HCT116 (cell line): ENCODE data around the gene TRDMT1. TPM values are rescaled to one million over a fixed set of nuclear protein-coding genes. Genes with fewer than 3 reads are reported as not detected.
A peak's percentile ranks its signal among the peaks of the same experiment; 100 is the strongest.

ENCODE experiments used
- ATAC-seq: fragments of 200-7000 bp; cut with Tn5 transposase; 2 replicates; pipeline ENCODE4 v1.9.1; 2020; ENCODE audit warnings: mild to moderate bottlenecking, moderate library complexity
- BruUV-seq: library from RNA; stranded (reverse); fragments of 400-500 nt; replicated peaks from 2 replicates; lab custom pipeline; 2021; lab: Mats Ljungman, UMichigan
- CTCF ChIA-PET: fragments of 300-600 bp; sonication (Branson Sonifier 250); formaldehyde crosslinking; loops from one replicate; lab custom pipeline; 2021; ENCODE audit warnings: antibody characterized with exemption; lab: Charles Lee
- POLR2A ChIA-PET: fragments of 300-600, 350-600 bp; sonication (Branson Sonifier 250); formaldehyde crosslinking; loops from one replicate; lab custom pipeline; 2021; ENCODE audit warnings: antibody characterized with exemption; lab: Charles Lee
- RAD21 ChIA-PET, 2 experiments: fragments of 300-600 bp; sonication (Branson Sonifier 250); formaldehyde crosslinking; loops; one replicate each; lab custom pipeline; 2023; ENCODE audit warnings: low total read pairs in 2 of 2; ENCODE audit not compliant: uncharacterized antibody in 2 of 2, unreplicated experiment in 2 of 2, low non-redundant PET in 1 of 2; lab: Charles Lee
- DNase-seq: peaks from one replicate; pipeline ENCODE4 v3.0.0-alpha.2; 2010; ENCODE audit warnings: low read depth, low spot score
- H2AFZ ChIP-seq: fragments of 200-600 bp; shearing (Covaris generic), sonication (generic); 2 replicates; pipeline ENCODE4 v1.6.1; 2017; ENCODE audit warnings: low read depth, mixed run types, mixed read lengths, antibody characterized with exemption, low read length; ENCODE audit not compliant: poor library complexity, severe bottlenecking
- H3K27ac ChIP-seq: 2 replicates; pipeline ENCODE4 v1.5.1; 2012; ENCODE audit warnings: low read depth, low read length
- H3K27me3 ChIP-seq: fragments of 200-600 bp; sonication (generic); 2 replicates; pipeline ENCODE4 v1.6.1; 2016; ENCODE audit warnings: mixed run types, low read length, mixed read lengths; ENCODE audit not compliant: insufficient read depth
- H3K36me3 ChIP-seq, 2 experiments: fragments of 200-500 bp in 1 of 2; fragments of 200-600 bp in 1 of 2; sonication (Bioruptor generic) in 1 of 2; sonication (generic) in 1 of 2; 2 replicates each; pipeline versions ENCODE4 v1.5.1 to v1.6.1; 2014 to 2016; ENCODE audit warnings: low read length in 2 of 2, inconsistent platforms in 1 of 2, mixed read lengths in 1 of 2, mixed run types in 1 of 2; ENCODE audit not compliant: insufficient read depth in 2 of 2, control insufficient read depth in 1 of 2
- H3K4me1 ChIP-seq, 2 experiments: fragments of 200-600 bp in 1 of 2; sonication (generic) in 1 of 2; 2 replicates each; pipeline versions ENCODE4 v1.5.1 to v1.6.1; 2012 to 2017; ENCODE audit warnings: low read length in 2 of 2, inconsistent platforms in 1 of 2, mild to moderate bottlenecking in 1 of 2, mixed read lengths in 1 of 2, mixed run types in 1 of 2, moderate library complexity in 1 of 2; ENCODE audit not compliant: insufficient read depth in 2 of 2, control insufficient read depth in 1 of 2
- H3K4me2 ChIP-seq: fragments of 200-600 bp; sonication (generic); 2 replicates; pipeline ENCODE4 v1.6.1; 2017; ENCODE audit warnings: mixed run types, low read length, mixed read lengths
- H3K4me3 ChIP-seq, 2 experiments: fragments of 200-600 bp in 1 of 2; sonication (generic) in 1 of 2; replicated peaks in 1 of 2; 2 replicates each; pipeline ENCODE4 v1.5.1; 2011 to 2016; ENCODE audit warnings: low read length in 2 of 2, control low read depth in 1 of 2, low read depth in 1 of 2, mild to moderate bottlenecking in 1 of 2, mixed read lengths in 1 of 2, mixed run types in 1 of 2
- H3K79me2 ChIP-seq: fragments of 200-600 bp; sonication (generic); 2 replicates; pipeline ENCODE4 v1.6.1; 2017; ENCODE audit warnings: mild to moderate bottlenecking, mixed run types, low read length, moderate library complexity, mixed read lengths; ENCODE audit not compliant: insufficient read depth
- H3K9ac ChIP-seq: fragments of 200-600 bp; sonication (generic); 2 replicates; pipeline ENCODE4 v1.6.1; 2016; ENCODE audit warnings: low read length, mixed read lengths
- H3K9me2 ChIP-seq: fragments of 200-600 bp; sonication (generic), shearing (Covaris generic); 2 replicates; pipeline ENCODE4 v1.6.1; 2017; ENCODE audit warnings: mixed run types, mild to moderate bottlenecking, moderate library complexity; ENCODE audit not compliant: insufficient read depth
- H3K9me3 ChIP-seq, 2 experiments: fragments of 200-500 bp in 1 of 2; fragments of 200-600 bp in 1 of 2; sonication (Bioruptor generic) in 1 of 2; sonication (generic) in 1 of 2; 2 replicates each; pipeline ENCODE4 v1.6.1; 2014 to 2017; ENCODE audit warnings: low read length in 2 of 2, mixed read lengths in 2 of 2, inconsistent platforms in 1 of 2, low read depth in 1 of 2, mild to moderate bottlenecking in 1 of 2, mixed run types in 1 of 2, moderate library complexity in 1 of 2; ENCODE audit not compliant: control insufficient read depth in 1 of 2, insufficient read depth in 1 of 2
- H4K20me1 ChIP-seq: fragments of 200-600 bp; sonication (generic), shearing (Covaris generic); 2 replicates; pipeline ENCODE4 v1.6.1; 2017; ENCODE audit warnings: mixed run types, mild to moderate bottlenecking, moderate library complexity; ENCODE audit not compliant: insufficient read depth
- CBX3 ChIP-seq: IDR thresholded peaks from 2 replicates; pipeline ENCODE4 v1.6.1; 2012; ENCODE audit warnings: low read depth
- CEBPB ChIP-seq: IDR thresholded peaks from 2 replicates; pipeline ENCODE4 v1.6.1; 2012; ENCODE audit warnings: low read depth
- EGR1 ChIP-seq: IDR thresholded peaks from 2 replicates; pipeline ENCODE4 v1.6.1; 2012; ENCODE audit warnings: low read depth
- JUND ChIP-seq: IDR thresholded peaks from 2 replicates; pipeline ENCODE4 v1.6.1; 2012
- MAX ChIP-seq: IDR thresholded peaks from 2 replicates; pipeline ENCODE4 v1.6.1; 2012
- RAD21 ChIP-seq: IDR thresholded peaks from 2 replicates; pipeline ENCODE4 v1.6.1; 2012; ENCODE audit warnings: low read depth, mild to moderate bottlenecking
- SP1 ChIP-seq: IDR thresholded peaks from 2 replicates; pipeline ENCODE4 v1.6.1; 2012; ENCODE audit warnings: low read depth
- SRF ChIP-seq: IDR thresholded peaks from 2 replicates; pipeline ENCODE4 v1.6.1; 2012; ENCODE audit warnings: low read depth
- YY1 ChIP-seq: IDR thresholded peaks from 2 replicates; pipeline ENCODE4 v1.6.1; 2011; ENCODE audit warnings: low read length, low read depth, moderate library complexity, mild to moderate bottlenecking; ENCODE audit not compliant: insufficient replicate concordance; ENCODE audit errors: extremely low read depth
- ZBTB33 ChIP-seq: IDR thresholded peaks from 2 replicates; pipeline ENCODE4 v1.6.1; 2011; ENCODE audit warnings: mild to moderate bottlenecking, low read length, moderate library complexity; ENCODE audit not compliant: insufficient replicate concordance; ENCODE audit errors: extremely low read depth
- ZNF274 ChIP-seq: fragments of 200-500 bp; sonication (Bioruptor generic); IDR thresholded peaks from 2 replicates; pipeline ENCODE4 v1.6.1; 2014; ENCODE audit warnings: mild to moderate bottlenecking, low read depth, low read length, inconsistent platforms
- intact Hi-C: fragments of 100-400 bp; cut with micrococcal nuclease; formaldehyde crosslinking; loops from 2 replicates; pipeline ENCODE4 v1.10.0; 2022
- total RNA-seq: library from RNA; stranded (reverse); gene quantifications from one replicate; pipeline ENCODE4 v1.2.1, GENCODE V29; 2021; ENCODE audit not compliant: unreplicated experiment

TRDMT1 gene
- total RNA-seq, 1 experiment from 2014 or later = 8.6 TPM

- Histone ChIP-seq H3K4me2 (peak overlapping the region; percentile 51), H3K9ac (peak overlapping the region; percentile 17), H3K27me3 (no peaks in the 10 kb centered on the region), H3K36me3 (no peaks in the 10 kb centered on the region), H3K79me2 (no peaks in the 10 kb centered on the region), H4K20me1 (no peaks in the 10 kb centered on the region), H3K27ac (peak overlapping the region; percentile 46), H3K4me3 (peak overlapping the region in 1 of 2 experiments; percentile 10; a peak in 1 of 4 replicates), H2AFZ (peak overlapping the region; percentile 95), H3K9me3 (no peaks in the 10 kb centered on the region), H3K9me2 (no peaks in the 10 kb centered on the region), H3K4me1 (peaks cover 24 to 35% of the 10 kb centered on the region in 2 experiments)
- peak; percentile 83 for DNase-seq
- ChIA-PET CTCF (interaction anchor here (1.3 kb wide), 1 partner anchor 15 kb away, joined by 4 read pairs; no protein-coding TSS in a partner anchor), POLR2A (interaction anchor here (0.7 to 1.2 kb wide), 3 partner anchors 9 to 323 kb away, joined by 3 to 6 read pairs (median 3); partner anchors contain the start of gene TRDMT1), RAD21 (interaction anchor here in 1 of 2 experiments (1.2 kb wide), 1 partner anchor 15 kb away, joined by 3 read pairs; no protein-coding TSS in a partner anchor)
- TF ChIP-seq MAX (peak; percentile 94), JUND (peak; percentile 36), YY1 (no peak), EGR1 (no peak), SRF (peak; percentile 41; the same call in 1 of the 2 replicates), RAD21 (0 out of 2 replicates have a peak, but pooled peaks have one; percentile 2), ZBTB33 (no peak), ZNF274 (no peak), SP1 (peak; percentile 62), CEBPB (no peak), CBX3 (peak; percentile 74; the same call in 1 of the 2 replicates)
- peak; percentile 66 for ATAC-seq
- BruUV-seq = no TSS peak
- intact Hi-C loops = no loop called here
Observed at GRCh38 chr10:17214971-17215781, 13.7 kb upstream of the TRDMT1 start.
